MCF 10A (cell line): ENCODE results near the gene MAPKBP1. TPM values are rescaled to one million over a fixed set of nuclear protein-coding genes. Genes with fewer than 3 reads are reported as not detected.

Experiments used
- BruUV-seq: library from RNA; stranded (reverse); fragments of 400-500 nt; replicated peaks from 2 replicates; lab custom pipeline; 2021; lab: Mats Ljungman, UMichigan
- CTCF ChIA-PET: fragments of 300-600 bp; sonication (Branson Sonifier 250); formaldehyde crosslinking; extraction: SDS; loops from one replicate; lab custom pipeline; 2021; ENCODE audit warnings: antibody characterized with exemption, inconsistent platforms; lab: Yijun Ruan, JAX
- POLR2A ChIA-PET: fragments of 300-600, 350-650 bp; sonication (Branson Sonifier 250); formaldehyde crosslinking; extraction: SDS; loops from one replicate; lab custom pipeline; 2020; ENCODE audit warnings: antibody characterized with exemption, inconsistent platforms; lab: Yijun Ruan, JAX
- DNase-seq: peaks from one replicate; pipeline ENCODE4 v3.0.0-alpha.2; 2018; ENCODE audit not compliant: unreplicated experiment
- H3K27ac Mint-ChIP-seq: one replicate; pipeline ENCODE4 v1.8.0; 2022; ENCODE audit warnings: mild to moderate bottlenecking, low read depth, mixed read lengths; ENCODE audit not compliant: unreplicated experiment
- H3K27me3 Mint-ChIP-seq: one replicate; pipeline ENCODE4 v1.8.0; 2022; ENCODE audit warnings: mixed read lengths; ENCODE audit not compliant: insufficient read depth, unreplicated experiment
- H3K36me3 Mint-ChIP-seq: one replicate; pipeline ENCODE4 v1.8.0; 2022; ENCODE audit warnings: mild to moderate bottlenecking, moderate library complexity, mixed read lengths; ENCODE audit not compliant: insufficient read depth, unreplicated experiment
- H3K4me1 Mint-ChIP-seq: one replicate; pipeline ENCODE4 v1.8.0; 2022; ENCODE audit warnings: mixed read lengths; ENCODE audit not compliant: insufficient read depth, unreplicated experiment
- H3K4me3 Mint-ChIP-seq: one replicate; pipeline ENCODE4 v1.8.0; 2022; ENCODE audit warnings: mild to moderate bottlenecking, moderate library complexity, mixed read lengths; ENCODE audit not compliant: unreplicated experiment
- H3K9me3 Mint-ChIP-seq: one replicate; pipeline ENCODE4 v1.8.0; 2022; ENCODE audit warnings: mixed read lengths; ENCODE audit not compliant: unreplicated experiment
- intact Hi-C: fragments of 100-400 bp; cut with micrococcal nuclease; formaldehyde crosslinking; loops from 2 replicates; pipeline ENCODE4 v1.14.1; 2022
- total RNA-seq: library from RNA; stranded (reverse); gene quantifications from 2 replicates; pipeline ENCODE4 v1.2.3, GENCODE V29; 2022
- TF ChIP-seq, protein P1 (sequence below): fragments of 200-600 bp; IDR thresholded peaks from one replicate; pipeline ENCODE4 v1.8.0; 2022; ENCODE audit warnings: antibody characterized with exemption, mild to moderate bottlenecking; ENCODE audit not compliant: unreplicated experiment

The MAPKBP1 gene
- total RNA-seq, 1 experiment from 2014 or later, result 35.0 TPM

DNA sequence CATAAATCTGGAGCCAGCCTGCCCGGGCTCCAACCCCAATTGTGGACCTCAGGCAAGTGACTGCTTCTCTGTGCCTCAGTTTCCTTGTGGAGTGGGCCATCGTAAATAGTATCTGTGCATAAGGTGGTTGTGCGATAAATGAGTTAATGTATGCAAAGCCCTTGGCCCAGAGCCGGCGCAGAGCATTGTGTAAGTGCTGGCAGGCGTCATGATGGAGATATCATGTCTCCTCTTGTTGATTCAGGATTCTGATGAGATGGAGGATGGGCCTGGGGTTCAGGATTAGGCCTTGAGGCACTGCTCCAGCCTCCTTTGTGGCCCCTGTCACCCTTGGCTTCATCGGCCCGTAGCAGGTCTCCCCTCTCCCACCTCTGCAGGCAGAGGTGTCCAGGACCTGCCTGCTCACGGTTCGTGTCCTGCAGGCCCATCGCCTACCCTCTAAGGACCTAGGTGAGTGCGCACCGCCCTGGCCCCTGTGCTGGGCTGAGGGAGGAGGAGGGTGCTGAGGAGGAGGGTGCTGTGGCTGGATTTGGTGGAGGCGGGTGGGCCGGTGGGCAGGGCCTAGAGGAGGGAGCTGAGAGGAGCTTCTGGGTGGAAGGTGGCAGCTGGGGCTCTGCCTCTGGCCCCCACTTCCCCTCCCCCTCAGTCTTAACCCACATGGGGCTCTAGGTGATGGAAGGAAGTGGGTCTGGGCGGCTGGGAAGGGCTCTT, 65.7 kb downstream of the MAPKBP1 start:
- TF ChIP-seq, protein P1, sequence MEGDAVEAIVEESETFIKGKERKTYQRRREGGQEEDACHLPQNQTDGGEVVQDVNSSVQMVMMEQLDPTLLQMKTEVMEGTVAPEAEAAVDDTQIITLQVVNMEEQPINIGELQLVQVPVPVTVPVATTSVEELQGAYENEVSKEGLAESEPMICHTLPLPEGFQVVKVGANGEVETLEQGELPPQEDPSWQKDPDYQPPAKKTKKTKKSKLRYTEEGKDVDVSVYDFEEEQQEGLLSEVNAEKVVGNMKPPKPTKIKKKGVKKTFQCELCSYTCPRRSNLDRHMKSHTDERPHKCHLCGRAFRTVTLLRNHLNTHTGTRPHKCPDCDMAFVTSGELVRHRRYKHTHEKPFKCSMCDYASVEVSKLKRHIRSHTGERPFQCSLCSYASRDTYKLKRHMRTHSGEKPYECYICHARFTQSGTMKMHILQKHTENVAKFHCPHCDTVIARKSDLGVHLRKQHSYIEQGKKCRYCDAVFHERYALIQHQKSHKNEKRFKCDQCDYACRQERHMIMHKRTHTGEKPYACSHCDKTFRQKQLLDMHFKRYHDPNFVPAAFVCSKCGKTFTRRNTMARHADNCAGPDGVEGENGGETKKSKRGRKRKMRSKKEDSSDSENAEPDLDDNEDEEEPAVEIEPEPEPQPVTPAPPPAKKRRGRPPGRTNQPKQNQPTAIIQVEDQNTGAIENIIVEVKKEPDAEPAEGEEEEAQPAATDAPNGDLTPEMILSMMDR, result no peak

DNA sequence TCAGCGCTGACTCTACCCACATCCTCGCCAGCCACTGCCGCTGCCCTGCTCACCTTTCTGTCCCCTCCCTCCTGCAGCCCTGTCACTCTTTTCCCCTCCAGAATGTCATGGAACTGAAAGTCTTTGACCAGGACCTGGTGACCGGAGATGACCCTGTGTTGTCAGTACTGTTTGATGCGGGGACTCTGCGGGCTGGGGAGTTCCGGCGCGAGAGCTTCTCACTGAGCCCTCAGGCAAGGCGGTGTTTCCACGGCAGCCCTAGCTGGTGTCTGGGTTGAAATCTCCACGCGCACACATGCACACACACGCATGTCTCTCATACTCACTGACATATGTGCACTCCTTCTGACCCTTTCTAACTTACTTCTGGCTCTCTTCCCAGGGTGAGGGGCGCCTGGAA, 66.4 kb downstream of the MAPKBP1 start:
- Mint-ChIP-seq H3K4me1 (peaks cover 6% of the 10 kb centered on the region), H3K27ac (no peak overlapping the region), H3K4me3 (no peak overlapping the region), H3K9me3 (no peaks in the 10 kb centered on the region), H3K36me3 (peaks cover 6% of the 10 kb centered on the region), H3K27me3 (no peaks in the 10 kb centered on the region)
- no peak for DNase-seq
- BruUV-seq, result no TSS peak
- intact Hi-C loops, result no loop called here
- TF ChIP-seq, protein P1, result no peak
- ChIA-PET POLR2A (interaction anchor here (0.6 to 1.0 kb wide), 2 partner anchors 12 to 215 kb away, joined by 3 to 4 read pairs; no protein-coding TSS in a partner anchor), CTCF (no interaction called here)

More for the DNA sequence above, 65.7 kb downstream of the MAPKBP1 start:
- intact Hi-C loops, result no loop called here
- H3K9me3 Mint-ChIP-seq, result no peaks in the 10 kb centered on the region
- H3K27me3 Mint-ChIP-seq, result no peaks in the 10 kb centered on the region
- ChIA-PET CTCF (interaction anchor here (0.9 kb wide), 1 partner anchor 66 kb away, joined by 6 read pairs; the partner anchor contains the start of gene MAPKBP1), POLR2A (interaction anchor here (0.7 kb wide), 1 partner anchor 275 kb away, joined by 3 read pairs; no protein-coding TSS in a partner anchor)
- BruUV-seq, result no TSS peak
- H3K27ac Mint-ChIP-seq, result no peak overlapping the region
- peaks cover 6% of the 10 kb centered on the region for H3K4me1 Mint-ChIP-seq
- H3K36me3 Mint-ChIP-seq, result peaks cover 6% of the 10 kb centered on the region
- H3K4me3 Mint-ChIP-seq, result no peak overlapping the region
- no peak for DNase-seq

DNA sequence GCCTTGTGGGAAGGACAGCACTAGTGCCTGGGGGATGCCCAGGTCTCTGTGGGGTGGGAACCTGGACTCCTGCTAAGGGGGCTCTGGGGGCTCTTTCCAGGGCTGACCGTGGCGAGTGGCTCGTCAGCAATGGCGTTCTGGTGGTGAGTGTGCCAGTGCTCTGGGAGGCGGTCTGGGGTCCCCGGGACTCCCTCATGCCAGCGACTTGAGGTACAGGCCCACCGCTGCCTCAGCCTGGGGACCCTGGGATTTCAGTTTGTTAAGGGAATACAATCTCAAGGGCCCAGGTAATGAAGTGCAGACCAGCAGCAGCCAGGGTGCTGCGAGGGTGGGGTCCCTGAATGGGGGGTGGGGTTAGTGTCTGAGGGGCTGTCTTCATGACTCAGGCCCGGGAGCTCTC, 66.8 kb downstream of the MAPKBP1 start:
- H3K27me3 Mint-ChIP-seq, result no peaks in the 10 kb centered on the region
- ChIA-PET POLR2A (interaction anchor here (0.6 to 1.0 kb wide), 2 partner anchors 11 to 58 kb away, joined by 3 read pairs; no protein-coding TSS in a partner anchor), CTCF (no interaction called here)
- no TSS peak for BruUV-seq
- intact Hi-C loops, result no loop called here
- H3K27ac Mint-ChIP-seq, result no peak overlapping the region
- TF ChIP-seq, protein P1, result no peak
- H3K9me3 Mint-ChIP-seq, result no peaks in the 10 kb centered on the region
- H3K4me3 Mint-ChIP-seq, result no peak overlapping the region
- DNase-seq, result no peak
- H3K4me1 Mint-ChIP-seq, result peaks cover 6% of the 10 kb centered on the region
- peaks cover 6% of the 10 kb centered on the region for H3K36me3 Mint-ChIP-seq

DNA sequence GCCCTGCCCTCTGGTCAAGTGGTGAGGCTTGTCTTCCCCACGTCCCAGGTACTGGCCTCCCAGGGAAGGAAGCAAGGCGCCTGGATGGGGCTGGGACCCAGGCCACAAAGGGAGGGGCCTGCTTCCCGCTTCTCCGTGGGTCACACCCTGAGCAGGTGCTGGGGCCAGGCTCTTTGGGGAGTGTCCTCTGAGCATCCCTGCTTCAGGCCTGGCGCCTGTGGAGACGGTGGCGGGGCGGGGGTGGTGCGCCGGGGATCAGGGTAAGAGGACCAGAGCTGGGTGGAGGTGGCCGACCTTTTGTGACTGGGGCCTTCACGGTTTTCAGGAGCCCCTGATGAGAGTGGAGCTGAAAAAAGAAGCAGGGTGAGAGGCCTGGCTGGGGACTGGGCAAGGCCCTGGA, 67.9 kb downstream of the MAPKBP1 start:
- peaks cover 6% of the 10 kb centered on the region for H3K36me3 Mint-ChIP-seq
- POLR2A ChIA-PET, result no interaction called here
- TF ChIP-seq, protein P1, result no peak
- no peaks in the 10 kb centered on the region for H3K9me3 Mint-ChIP-seq
- no TSS peak for BruUV-seq
- intact Hi-C loops, result no loop called here
- H3K4me3 Mint-ChIP-seq, result no peak overlapping the region
- H3K27me3 Mint-ChIP-seq, result no peaks in the 10 kb centered on the region
- CTCF ChIA-PET, result no interaction called here
- no peak overlapping the region for H3K27ac Mint-ChIP-seq
- DNase-seq, result no peak
- H3K4me1 Mint-ChIP-seq, result peaks cover 6% of the 10 kb centered on the region
